KOPT-K1 (cell line): ENCODE data around the gene CCNF.

ENCODE experiments used
- H3K27ac ChIP-seq: fragments of 200-600 bp; sonication (generic); 2 replicates; pipeline ENCODE4 v1.5.1; 2016; ENCODE audit warnings: antibody characterized with exemption, mild to moderate bottlenecking, low read depth, low read length; ENCODE audit not compliant: poor library complexity, severe bottlenecking
- H3K36me3 ChIP-seq: fragments of 200-600 bp; sonication (generic); 2 replicates; pipeline ENCODE4 v1.5.1; 2017; ENCODE audit warnings: antibody characterized with exemption, mild to moderate bottlenecking, low read length, moderate library complexity; ENCODE audit not compliant: insufficient read depth
- H3K9me3 ChIP-seq: fragments of 200-600 bp; sonication (generic); 2 replicates; pipeline ENCODE4 v1.5.1; 2017; ENCODE audit warnings: antibody characterized with exemption, low read length, mild to moderate bottlenecking; ENCODE audit not compliant: insufficient read depth, poor library complexity, severe bottlenecking

CCNF gene

DNA sequence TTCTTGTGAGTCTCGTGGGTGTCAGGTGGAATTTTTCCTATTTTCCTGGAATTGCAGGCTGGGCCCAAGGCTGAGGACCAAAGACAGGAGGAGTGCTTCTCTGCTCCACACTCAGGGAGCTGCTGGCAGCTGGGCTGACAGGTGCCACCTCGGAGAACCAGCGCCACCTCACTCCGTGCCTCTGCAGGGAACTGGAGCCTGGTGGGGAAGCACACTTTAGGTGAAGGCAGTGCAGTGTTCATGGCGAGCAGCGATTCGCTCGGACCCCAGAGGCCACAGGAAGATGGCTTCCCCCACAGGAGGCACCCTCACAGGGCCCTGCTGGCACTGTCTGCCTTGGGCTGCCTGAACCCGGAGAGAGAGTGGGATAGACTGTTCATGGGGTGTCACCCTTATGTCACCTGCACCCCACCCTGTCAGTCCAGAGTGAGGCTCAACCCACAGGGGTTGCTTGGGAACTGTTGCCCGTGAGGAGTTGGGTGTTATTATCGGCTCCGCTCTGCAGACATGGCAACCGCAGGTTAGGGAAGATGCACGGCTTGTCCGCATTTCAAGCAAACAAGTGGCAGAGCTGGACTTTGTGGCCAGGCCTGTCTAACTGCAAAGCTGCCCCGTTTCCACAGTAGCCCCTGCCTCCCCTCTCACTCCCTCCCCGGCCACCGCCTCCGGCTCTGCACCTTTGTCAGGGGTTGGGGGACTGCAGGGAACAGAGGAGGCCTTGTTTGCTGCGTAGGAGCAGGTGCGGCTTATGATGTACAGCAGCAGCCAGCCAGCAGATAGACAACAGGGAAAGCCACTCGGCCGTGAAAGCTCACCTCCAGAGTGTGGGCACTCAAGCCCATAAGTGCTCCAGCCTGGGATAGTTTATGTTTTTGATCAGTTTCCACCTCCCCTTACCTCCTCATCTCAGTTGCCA is 61.2 kb downstream of the CCNF start:
- Histone ChIP-seq H3K36me3 (no peaks in the 10 kb centered on the region; the same call in 1 of the 2 replicates), H3K27ac (no peak overlapping the region)

GRCh38 chr16:2492292-2492691 is 63.0 kb downstream of the CCNF start:
- Histone ChIP-seq H3K9me3 (no peaks in the 10 kb centered on the region), H3K27ac (no peak overlapping the region), H3K36me3 (peaks cover 15% of the 10 kb centered on the region)

More for the DNA sequence above, 61.2 kb downstream of the CCNF start:
- H3K9me3 ChIP-seq, result no peaks in the 10 kb centered on the region

DNA sequence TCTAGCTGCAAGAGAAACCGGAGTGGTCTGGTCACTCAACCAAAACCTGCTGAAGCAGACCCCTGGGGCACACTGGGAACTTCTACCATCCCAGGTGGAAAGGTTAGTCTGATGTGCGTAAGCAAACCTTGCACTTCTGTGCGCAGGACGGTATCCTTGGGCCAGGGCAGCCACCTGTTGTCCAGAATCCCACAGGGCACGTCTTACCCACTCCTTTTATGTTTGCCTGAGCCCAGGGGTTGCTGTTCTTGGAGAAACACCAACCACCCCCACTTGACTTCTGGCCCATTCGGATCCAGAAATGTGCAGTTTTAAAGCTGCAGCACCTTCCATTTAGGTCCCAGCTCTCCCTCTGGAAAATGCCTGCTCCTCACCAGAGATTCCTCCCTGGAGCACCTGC is 64.4 kb downstream of the CCNF start:
- H3K27ac ChIP-seq, result no peak overlapping the region
- H3K9me3 ChIP-seq, result no peaks in the 10 kb centered on the region
- H3K36me3 ChIP-seq, result peaks cover 27% of the 10 kb centered on the region

- Histone ChIP-seq H3K9me3 (no peaks in the 10 kb centered on the region), H3K27ac (no peak overlapping the region), H3K36me3 (peaks cover 30% of the 10 kb centered on the region)
These were observed 65.4 kb downstream of the CCNF start for GRCh38 chr16:2494616-2495015.

DNA sequence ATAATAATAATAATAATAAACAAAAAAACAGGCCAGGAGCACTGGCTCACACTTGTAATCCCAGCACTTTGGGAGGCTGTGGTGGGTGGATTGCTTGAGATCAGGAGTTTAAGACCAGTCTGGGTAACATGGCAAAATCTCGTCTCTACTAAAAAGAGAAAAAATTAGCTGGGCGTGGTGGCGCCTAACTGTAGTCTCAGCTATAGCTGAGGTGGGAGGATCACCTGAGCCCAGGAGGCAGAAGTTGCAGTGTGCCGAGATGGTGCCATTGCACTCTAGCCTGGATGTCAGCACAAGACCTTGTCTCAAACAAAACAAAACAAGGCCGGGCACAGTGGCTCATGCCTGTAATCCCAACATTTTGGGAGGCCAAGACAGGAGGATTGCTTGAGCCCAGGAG is 65.8 kb downstream of the CCNF start:
- Histone ChIP-seq H3K9me3 (no peaks in the 10 kb centered on the region), H3K36me3 (peaks cover 30% of the 10 kb centered on the region), H3K27ac (no peak overlapping the region)

DNA sequence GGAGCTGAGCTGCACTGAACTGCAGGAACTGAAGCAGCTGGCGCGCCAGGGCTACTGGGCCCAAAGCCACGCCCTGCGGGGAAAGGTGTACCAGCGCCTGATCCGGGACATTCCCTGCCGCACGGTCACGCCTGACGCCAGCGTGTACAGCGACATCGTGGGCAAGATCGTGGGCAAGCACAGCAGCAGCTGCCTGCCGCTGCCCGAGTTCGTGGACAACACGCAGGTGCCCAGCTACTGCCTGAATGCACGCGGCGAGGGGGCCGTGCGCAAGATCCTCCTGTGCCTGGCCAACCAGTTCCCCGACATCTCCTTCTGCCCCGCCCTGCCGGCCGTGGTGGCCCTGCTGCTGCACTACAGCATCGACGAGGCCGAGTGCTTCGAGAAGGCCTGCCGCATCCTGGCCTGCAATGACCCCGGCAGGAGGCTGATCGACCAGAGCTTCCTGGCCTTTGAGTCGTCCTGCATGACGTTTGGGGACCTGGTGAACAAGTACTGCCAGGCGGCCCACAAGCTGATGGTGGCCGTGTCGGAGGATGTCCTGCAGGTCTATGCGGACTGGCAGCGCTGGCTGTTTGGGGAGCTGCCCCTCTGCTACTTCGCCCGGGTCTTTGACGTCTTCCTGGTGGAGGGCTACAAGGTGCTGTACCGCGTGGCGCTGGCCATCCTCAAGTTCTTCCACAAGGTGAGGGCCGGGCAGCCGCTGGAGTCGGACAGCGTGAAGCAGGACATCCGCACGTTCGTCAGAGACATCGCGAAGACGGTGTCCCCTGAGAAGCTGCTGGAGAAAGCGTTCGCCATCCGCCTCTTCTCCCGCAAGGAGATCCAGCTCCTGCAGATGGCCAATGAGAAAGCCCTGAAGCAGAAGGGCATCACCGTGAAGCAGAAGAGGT is 67.2 kb downstream of the CCNF start:
- no peak overlapping the region for H3K27ac ChIP-seq
- peaks cover 30% of the 10 kb centered on the region for H3K36me3 ChIP-seq
- no peaks in the 10 kb centered on the region for H3K9me3 ChIP-seq

DNA sequence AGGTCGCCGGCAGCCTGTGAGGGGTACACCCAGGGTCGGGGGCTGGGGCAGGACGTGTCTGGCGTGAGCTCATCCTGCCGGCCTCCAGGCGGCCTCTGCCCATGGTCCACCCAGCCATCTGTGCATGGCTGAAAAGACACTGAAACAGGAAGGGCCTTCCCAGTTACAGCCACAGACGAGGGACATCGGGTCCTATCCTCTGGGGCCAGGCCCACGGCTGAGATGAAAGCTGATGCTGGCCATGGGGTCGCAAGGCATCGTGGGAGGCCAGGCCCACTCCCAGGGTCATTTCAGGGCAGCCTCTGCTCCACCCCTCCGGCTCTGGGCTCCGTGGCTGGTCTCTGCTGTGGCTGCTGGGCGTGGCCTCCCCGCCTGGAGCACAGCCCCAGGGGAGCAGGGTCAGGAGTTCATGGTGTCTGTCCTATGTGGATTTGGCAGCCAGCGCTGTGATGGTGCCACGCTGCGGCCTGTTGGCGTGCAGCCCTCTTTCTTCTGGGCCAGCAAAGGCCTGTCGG is 67.9 kb downstream of the CCNF start:
- no peak overlapping the region for H3K27ac ChIP-seq
- H3K9me3 ChIP-seq, result no peaks in the 10 kb centered on the region
- H3K36me3 ChIP-seq, result peaks cover 30% of the 10 kb centered on the region

- no peaks in the 10 kb centered on the region for H3K9me3 ChIP-seq
- H3K27ac ChIP-seq, result no peak overlapping the region
- H3K36me3 ChIP-seq, result peaks cover 30% of the 10 kb centered on the region
These were observed 68.6 kb downstream of the CCNF start for GRCh38 chr16:2497695-2498484.

DNA sequence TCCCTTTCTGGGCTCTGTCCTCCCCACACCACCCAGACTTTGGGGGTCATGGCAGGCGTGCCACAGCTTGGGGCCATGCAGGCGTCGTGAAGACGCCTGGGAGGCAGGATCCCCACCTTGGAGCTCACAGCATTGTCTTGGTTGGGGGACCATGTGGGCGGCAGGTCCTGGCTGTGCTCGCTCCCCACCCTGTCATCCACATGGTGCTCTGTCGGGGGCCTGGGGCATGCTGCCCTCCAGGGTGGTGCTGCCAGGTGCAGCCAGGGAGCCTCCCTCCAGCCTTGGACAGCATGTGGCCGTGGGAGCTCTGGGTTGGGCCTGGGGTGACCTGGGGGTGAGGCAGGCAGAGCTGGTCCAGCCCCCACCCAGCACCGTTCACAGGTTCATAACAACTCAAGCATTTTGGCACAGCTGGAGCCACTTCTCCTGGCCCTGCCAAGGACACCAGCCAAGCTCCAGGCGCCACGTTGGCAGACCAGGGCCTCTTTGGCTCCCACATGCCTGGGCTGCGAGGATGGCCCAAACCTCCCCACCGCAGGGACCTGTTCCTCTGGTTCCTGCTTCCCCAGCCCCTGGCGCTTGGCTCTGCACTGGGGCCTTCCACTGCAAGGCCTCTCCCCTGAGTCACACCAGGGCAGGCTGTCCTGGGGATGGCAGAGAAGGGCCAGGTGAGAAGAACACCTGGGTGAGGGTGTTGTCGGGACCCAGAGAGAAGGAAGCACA is 69.4 kb downstream of the CCNF start:
- H3K9me3 ChIP-seq, result no peaks in the 10 kb centered on the region
- peaks cover 30% of the 10 kb centered on the region for H3K36me3 ChIP-seq
- H3K27ac ChIP-seq, result no peak overlapping the region

DNA sequence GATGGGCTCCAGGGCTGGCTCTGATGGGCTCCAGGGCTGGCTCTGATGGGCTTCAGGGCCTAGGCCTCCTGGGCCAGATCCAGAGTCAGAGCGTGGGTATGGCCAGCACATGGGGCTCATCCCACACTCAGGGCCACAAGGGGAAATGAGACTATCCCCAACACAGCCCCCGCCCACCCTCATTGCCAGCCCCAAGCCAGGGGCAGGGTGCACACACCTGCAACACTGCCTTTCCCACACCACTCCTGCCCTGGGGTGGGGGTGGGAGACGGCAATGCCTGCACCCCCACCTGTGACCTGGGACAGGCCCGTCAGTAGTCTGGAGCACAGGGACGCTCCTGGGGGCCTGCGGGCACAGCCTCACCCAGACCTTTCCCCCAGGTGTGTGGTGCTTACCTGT is 70.2 kb downstream of the CCNF start:
- no peaks in the 10 kb centered on the region for H3K9me3 ChIP-seq
- peaks cover 30% of the 10 kb centered on the region for H3K36me3 ChIP-seq
- H3K27ac ChIP-seq, result no peak overlapping the region

DNA sequence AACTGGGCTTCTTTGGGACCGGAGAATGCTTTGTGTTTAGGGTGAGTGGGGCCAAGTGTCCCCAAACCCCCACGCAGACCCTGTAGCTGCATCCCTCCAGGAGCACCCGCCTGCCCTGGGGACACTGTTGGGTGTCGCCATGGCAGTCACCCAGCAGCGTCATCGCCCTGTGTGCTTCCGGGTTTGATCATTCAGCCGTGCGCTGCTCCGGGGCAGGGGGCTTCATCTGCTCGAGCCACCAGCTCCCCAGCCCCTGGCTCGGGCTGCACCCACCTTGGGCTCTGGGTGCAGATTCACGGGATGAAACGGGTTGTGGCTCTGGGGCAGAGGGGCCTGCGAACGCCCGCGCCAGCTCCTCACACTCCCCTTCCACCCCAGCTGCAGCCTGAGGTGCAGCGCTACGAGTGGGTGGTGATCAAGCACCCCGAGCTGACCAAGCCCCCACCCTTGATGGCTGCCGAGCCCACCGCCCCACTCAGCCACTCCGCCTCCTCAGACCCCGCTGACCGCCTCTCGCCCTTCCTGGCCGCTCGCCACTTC is 70.7 kb downstream of the CCNF start:
- Histone ChIP-seq H3K9me3 (no peaks in the 10 kb centered on the region), H3K36me3 (peaks cover 30% of the 10 kb centered on the region), H3K27ac (no peak overlapping the region)

- H3K9me3 ChIP-seq, result no peaks in the 10 kb centered on the region
- peaks cover 30% of the 10 kb centered on the region for H3K36me3 ChIP-seq
- H3K27ac ChIP-seq, result no peak overlapping the region
These were observed 71.2 kb downstream of the CCNF start for GRCh38 chr16:2500430-2500917.

DNA sequence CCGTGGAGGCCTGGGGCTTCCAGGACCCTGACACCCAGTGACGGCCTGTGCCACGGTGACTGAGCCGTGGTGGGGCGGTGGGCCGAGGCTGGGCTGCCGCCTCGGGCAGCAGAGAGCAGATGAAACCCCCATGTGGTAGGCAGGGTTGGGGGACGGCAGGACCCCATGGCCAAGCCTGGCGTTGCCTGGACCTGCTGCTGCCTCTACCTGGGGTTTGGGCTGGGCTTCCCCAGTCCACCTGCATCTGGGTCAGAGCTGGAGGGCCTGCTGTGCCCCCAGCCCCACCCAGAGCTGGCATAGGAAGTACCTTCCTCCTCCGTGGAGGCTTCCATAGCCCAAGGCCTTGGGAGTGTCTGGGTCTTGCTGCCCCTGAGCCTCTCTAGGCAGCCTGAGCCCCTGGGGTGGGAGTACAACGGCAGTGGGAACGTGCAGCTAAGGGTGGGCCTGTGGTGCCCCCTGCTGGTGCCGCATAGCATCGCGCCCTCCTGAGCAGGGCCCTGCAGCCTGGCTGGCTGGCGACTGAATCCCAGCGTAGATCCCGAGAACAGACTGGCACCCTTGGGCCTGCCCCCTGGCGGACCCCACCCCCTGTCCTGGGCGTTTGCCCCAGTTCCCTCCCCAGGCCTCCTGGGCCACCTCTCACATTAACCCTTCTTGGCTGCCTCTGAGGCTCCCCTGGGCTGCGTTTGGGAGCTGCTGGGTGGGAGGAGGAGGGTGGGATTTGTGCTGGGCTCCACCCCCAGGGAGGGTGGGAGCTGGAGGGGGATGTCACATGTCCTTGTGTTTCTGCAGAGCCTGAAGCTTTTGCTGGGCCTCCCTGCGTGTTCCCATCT is 71.9 kb downstream of the CCNF start:
- Histone ChIP-seq H3K9me3 (no peaks in the 10 kb centered on the region), H3K27ac (no peak overlapping the region), H3K36me3 (peaks cover 26% of the 10 kb centered on the region)
